Subcutaneous abdominal adipose tissue (tissue), 5 donors: Measurements from ENCODE around the gene ATP5F1C.

ENCODE experiments used
- H3K27ac ChIP-seq: one replicate; pipeline ENCODE4 v1.7.0; 2013; ENCODE audit warnings: low read depth, mild to moderate bottlenecking, inconsistent platforms, low read length, moderate library complexity
- H3K27me3 ChIP-seq, 5 donors: one replicate each; pipeline ENCODE4 v1.7.0; 2013; ENCODE audit warnings: low read length in 5 of 5, inconsistent platforms in 1 of 5; ENCODE audit not compliant: control insufficient read depth in 5 of 5, insufficient read depth in 4 of 5
- H3K36me3 ChIP-seq, 5 donors: one replicate each; pipeline ENCODE4 v1.7.0; 2013; ENCODE audit warnings: low read length in 5 of 5; ENCODE audit not compliant: control insufficient read depth in 5 of 5, insufficient read depth in 5 of 5
- H3K4me1 ChIP-seq, 5 donors: one replicate each; pipeline ENCODE4 v1.7.0; 2013; ENCODE audit warnings: low read length in 5 of 5, mild to moderate bottlenecking in 3 of 5, moderate library complexity in 1 of 5; ENCODE audit not compliant: control insufficient read depth in 5 of 5, insufficient read depth in 5 of 5
- H3K4me3 ChIP-seq, 5 donors: one replicate each; pipeline ENCODE4 v1.7.0; 2013; ENCODE audit warnings: low read length in 5 of 5, low read depth in 1 of 5
- H3K9ac ChIP-seq, 5 donors: one replicate each; pipeline ENCODE4 v1.7.0; 2013; ENCODE audit warnings: low read length in 5 of 5, mild to moderate bottlenecking in 4 of 5, moderate library complexity in 3 of 5
- H3K9me3 ChIP-seq, 5 donors: one replicate each; pipeline ENCODE4 v1.7.0; 2013; ENCODE audit warnings: low read length in 5 of 5; ENCODE audit not compliant: control insufficient read depth in 5 of 5
- donor health status: healthy.
- donor health status: healthy.
- donor health status: healthy.
- donor health status: healthy.
- donor health status: healthy.

The ATP5F1C gene

DNA sequence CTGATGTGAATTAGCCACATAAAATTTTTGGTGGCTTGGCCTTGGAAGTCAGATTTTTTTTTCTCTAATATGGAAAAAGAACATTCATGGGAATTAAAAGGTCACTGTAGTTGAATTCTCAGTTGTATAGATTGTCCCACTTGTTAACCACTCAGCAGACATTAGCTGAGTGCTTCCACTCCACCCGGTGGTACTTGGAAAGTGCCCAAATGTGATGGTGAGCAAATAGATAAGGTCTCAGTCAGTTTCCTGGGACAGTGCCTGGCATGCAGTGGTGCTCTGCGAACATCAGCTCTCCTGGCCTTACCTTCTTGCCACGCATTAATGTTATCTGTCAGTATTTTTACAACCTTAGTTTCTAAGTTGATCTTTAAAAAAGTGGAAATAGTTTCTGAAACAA, 1.4 kb downstream of the ATP5F1C start:
- peak overlapping the region; percentile 96 to 99 (median 97) for H3K4me3 ChIP-seq

DNA sequence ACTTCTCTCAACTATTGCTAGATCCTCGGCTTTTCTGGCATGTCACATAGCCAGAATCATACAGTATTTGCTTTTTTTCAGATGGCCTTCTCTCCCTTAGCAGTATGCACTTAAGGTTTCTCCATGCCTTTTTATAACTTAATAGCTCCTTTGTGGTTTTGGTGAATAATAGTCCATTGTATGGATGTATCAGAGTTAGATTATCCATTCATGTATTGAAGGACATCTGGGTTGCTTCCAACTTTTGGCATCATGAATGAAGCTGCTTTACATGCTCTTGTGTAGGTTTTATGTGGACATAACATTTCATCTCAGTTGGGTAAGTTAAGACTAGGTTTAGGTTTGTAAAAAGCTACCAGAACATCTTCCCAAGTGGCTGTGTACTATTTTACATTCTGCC, 4.6 kb downstream of the ATP5F1C start:
- no peak overlapping the region for H3K27ac ChIP-seq
- H3K4me3 ChIP-seq, result no peak overlapping the region
- peaks cover 8 to 15% (median 11%) of the 10 kb centered on the region in 5 donors for H3K36me3 ChIP-seq
- peaks cover 2 to 33% (median 23%) of the 10 kb centered on the region in 5 donors for H3K4me1 ChIP-seq
- H3K27me3 ChIP-seq, result no peaks in the 10 kb centered on the region
- H3K9ac ChIP-seq, result no peak overlapping the region
- no peaks in the 10 kb centered on the region for H3K9me3 ChIP-seq

More for the DNA sequence above, 1.4 kb downstream of the ATP5F1C start:
- peak overlapping the region in 4 of 5 donors; percentile 97 to 98 (median 98) for H3K9ac ChIP-seq
- no peaks in the 10 kb centered on the region for H3K9me3 ChIP-seq
- peaks cover 0 to 6% (median 5%) of the 10 kb centered on the region in 5 donors for H3K36me3 ChIP-seq
- peaks cover 2 to 41% (median 38%) of the 10 kb centered on the region in 5 donors for H3K4me1 ChIP-seq
- H3K27me3 ChIP-seq, result no peaks in the 10 kb centered on the region
- H3K27ac ChIP-seq, result peak overlapping the region; percentile 79

DNA sequence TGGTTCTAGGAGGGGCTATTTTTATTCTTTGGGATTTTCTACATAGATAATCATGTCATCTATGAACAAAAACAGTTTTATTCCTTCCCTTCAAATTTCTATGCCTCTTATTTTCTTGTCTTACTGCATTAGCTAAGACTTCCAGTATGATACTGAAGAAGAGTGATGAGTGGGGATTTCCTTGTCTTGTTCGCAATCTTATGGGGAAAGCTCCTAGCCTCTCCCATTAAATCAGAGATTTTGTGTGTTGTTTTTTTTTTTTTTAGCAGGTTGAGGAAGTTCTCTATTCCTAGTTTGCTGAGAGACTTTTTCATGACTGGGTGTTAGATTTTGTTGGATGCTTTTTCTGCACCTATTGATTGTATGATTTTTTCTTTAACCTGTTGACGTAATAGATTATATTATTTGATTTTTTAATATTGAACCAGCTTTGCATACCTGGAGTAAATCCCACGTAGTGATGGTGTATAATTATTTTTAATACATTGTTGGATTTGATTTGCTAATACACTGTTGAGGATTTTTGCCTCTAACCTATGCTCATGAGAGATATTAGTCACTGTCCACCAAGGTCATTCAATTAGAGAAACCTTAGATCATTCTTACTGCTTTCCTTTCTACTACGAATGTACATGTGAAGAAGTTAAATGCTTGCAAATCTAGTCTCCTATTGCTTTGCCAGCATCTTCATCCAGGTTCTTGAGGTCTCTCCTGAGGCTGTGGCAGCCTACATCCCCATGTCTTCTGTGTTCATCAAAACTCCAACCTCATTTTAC, 6.5 kb downstream of the ATP5F1C start:
- no peaks in the 10 kb centered on the region for H3K27me3 ChIP-seq
- H3K36me3 ChIP-seq, result peaks cover 17 to 31% (median 25%) of the 10 kb centered on the region in 5 donors
- H3K27ac ChIP-seq, result no peak overlapping the region
- H3K4me1 ChIP-seq, result peaks cover 2 to 18% (median 11%) of the 10 kb centered on the region in 5 donors
- H3K9ac ChIP-seq, result no peak overlapping the region
- no peaks in the 10 kb centered on the region for H3K9me3 ChIP-seq
- no peak overlapping the region for H3K4me3 ChIP-seq

DNA sequence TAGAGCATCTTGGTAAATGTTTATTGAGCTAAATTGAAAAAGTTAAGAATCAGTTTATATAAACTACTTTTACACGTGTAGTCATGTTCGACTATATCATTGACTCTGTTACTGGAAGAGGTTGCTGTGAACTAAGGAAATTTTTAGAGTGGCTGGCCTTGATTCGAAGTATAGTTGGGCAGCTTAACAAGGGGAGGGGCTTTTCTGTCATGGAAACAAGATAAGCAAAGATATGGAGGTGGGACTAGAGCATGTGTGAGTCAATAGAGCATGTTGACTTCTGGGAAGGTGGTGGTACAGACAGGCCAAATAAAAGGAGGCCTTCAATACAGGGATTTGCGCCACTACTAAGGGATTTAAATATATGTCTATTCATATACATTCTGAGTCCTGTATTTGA, 7.6 kb downstream of the ATP5F1C start:
- no peak overlapping the region for H3K4me3 ChIP-seq
- no peaks in the 10 kb centered on the region for H3K9me3 ChIP-seq
- H3K9ac ChIP-seq, result no peak overlapping the region
- H3K36me3 ChIP-seq, result peaks cover 23 to 40% (median 32%) of the 10 kb centered on the region in 5 donors
- H3K27me3 ChIP-seq, result no peaks in the 10 kb centered on the region
- peaks cover under 1 to 10% (median 2%) of the 10 kb centered on the region in 5 donors for H3K4me1 ChIP-seq
- no peak overlapping the region for H3K27ac ChIP-seq

DNA sequence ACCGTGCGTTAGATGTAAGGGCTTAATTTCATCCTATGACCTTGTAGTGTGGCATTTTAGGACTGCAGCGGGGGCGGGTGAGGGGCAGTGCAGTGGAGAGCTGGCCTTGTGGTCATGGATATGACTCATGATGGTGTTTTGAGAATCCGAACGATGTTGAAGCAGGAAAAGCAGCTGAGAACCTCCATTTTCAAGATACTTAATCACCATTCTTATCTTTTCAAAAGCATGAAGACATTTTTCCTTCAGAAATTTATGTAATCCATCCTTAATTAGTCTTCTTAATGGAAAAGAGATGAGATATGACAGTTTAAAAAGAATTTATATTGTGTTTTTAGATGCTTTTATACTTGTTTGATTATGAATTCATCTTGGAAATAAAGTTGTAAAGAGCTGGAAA, 9.6 kb downstream of the ATP5F1C start:
- H3K36me3 ChIP-seq, result peaks cover 36 to 57% (median 51%) of the 10 kb centered on the region in 5 donors
- H3K9me3 ChIP-seq, result no peaks in the 10 kb centered on the region
- H3K9ac ChIP-seq, result no peak overlapping the region
- peaks cover 0 to 6% (median 2%) of the 10 kb centered on the region in 5 donors for H3K4me1 ChIP-seq
- H3K4me3 ChIP-seq, result no peak overlapping the region
- H3K27ac ChIP-seq, result no peak overlapping the region
- no peaks in the 10 kb centered on the region for H3K27me3 ChIP-seq

DNA sequence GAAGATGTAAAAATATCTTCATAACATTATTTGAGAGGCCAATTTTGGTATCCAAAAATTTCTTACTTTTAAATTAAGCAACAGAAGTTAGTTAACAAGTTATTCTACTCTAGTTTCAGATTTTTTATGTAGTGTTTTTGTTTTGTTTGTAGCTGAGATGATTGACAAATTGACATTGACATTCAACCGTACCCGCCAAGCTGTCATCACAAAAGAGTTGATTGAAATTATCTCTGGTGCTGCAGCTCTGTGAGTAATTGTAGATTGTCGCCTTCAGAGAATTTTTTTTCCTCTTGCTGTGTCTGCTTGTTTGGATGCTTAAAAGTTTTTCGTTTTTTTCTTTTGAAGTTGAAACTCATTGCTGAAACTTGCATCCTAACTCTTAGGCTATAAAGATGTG, 14.6 kb downstream of the ATP5F1C start:
- Histone ChIP-seq H3K4me3 (no peak overlapping the region), H3K27me3 (no peaks in the 10 kb centered on the region), H3K9me3 (no peaks in the 10 kb centered on the region), H3K36me3 (peaks cover 61 to 91% (median 82%) of the 10 kb centered on the region in 5 donors), H3K9ac (no peak overlapping the region), H3K27ac (no peak overlapping the region), H3K4me1 (no peaks in the 10 kb centered on the region)

DNA sequence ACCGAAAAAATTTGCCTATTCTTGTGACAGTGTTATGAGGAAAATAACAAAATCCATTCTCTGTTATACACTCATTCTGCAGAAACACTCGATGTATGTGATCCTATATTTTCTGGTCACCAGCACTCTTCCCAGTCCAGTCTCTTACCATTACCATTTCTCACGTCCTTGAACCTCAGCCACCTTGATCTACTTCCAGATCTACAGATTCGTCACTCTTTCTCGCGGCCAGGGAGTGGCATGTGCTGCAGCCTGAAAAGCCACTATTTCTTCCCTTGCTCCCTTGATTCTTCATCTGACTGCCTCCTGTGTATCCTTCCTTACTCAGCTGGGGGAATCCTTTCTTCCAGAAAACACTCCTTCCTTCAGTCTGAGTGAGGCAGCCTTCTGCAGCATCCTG, 16.2 kb downstream of the ATP5F1C start:
- no peak overlapping the region for H3K27ac ChIP-seq
- H3K9ac ChIP-seq, result no peak overlapping the region
- H3K4me1 ChIP-seq, result no peaks in the 10 kb centered on the region
- peaks cover 58 to 84% (median 76%) of the 10 kb centered on the region in 5 donors for H3K36me3 ChIP-seq
- no peaks in the 10 kb centered on the region for H3K9me3 ChIP-seq
- H3K4me3 ChIP-seq, result no peak overlapping the region
- no peaks in the 10 kb centered on the region for H3K27me3 ChIP-seq

DNA sequence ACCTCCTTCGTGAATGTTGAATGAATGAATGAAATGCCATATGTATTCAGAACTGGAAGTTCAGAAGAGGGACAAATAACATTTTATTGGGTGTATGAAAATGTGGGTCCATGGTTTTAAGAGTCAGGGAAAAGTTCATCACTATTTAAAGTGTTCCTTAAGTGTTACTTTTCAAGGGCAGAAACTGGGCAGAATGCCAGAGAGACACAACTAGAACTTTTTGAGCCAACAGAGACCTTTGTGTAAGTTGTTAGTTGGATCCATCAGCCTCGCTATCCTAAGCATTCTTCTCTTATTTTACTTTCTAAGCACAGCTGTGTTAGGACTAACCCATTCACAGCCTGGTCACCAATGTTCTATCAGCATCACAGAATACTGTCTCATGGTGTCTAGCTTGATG, 16.8 kb downstream of the ATP5F1C start:
- peaks cover 52 to 83% (median 70%) of the 10 kb centered on the region in 5 donors for H3K36me3 ChIP-seq
- no peak overlapping the region for H3K4me3 ChIP-seq
- H3K27me3 ChIP-seq, result no peaks in the 10 kb centered on the region
- no peak overlapping the region for H3K9ac ChIP-seq
- H3K9me3 ChIP-seq, result no peaks in the 10 kb centered on the region
- no peaks in the 10 kb centered on the region for H3K4me1 ChIP-seq
- H3K27ac ChIP-seq, result no peak overlapping the region

DNA sequence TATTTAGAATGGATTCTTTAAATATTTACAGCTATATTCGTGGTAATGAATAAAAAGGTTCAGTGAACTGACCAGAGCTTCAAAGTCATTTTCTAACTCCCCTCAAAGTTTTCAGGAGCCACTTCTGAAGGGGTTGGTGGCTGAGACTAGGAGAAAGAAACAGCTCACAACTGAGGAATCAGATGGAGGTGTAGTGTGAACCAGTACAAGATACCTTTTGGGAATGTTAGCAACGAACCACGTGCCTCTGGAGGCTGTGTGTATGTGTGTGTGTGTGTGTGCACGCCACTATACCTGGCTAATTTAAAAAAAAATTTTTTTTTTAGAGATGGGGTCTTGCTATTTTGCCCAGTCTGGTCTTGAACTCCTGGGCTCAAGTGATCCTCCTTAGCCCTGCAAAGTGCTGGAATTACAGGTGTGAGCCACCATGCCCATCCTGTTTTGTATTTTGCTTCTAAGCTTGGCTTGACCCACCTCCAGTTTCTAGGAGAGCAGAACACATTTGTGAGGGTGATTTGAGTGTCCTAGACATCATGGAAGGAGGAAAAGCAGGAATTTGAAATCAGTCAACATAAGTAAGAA, 20.8 kb downstream of the ATP5F1C start:
- no peaks in the 10 kb centered on the region for H3K4me1 ChIP-seq
- H3K27me3 ChIP-seq, result no peaks in the 10 kb centered on the region
- peaks cover 22 to 45% (median 35%) of the 10 kb centered on the region in 5 donors for H3K36me3 ChIP-seq
- H3K27ac ChIP-seq, result no peak overlapping the region
- H3K4me3 ChIP-seq, result no peak overlapping the region
- no peak overlapping the region for H3K9ac ChIP-seq
- H3K9me3 ChIP-seq, result no peaks in the 10 kb centered on the region

DNA sequence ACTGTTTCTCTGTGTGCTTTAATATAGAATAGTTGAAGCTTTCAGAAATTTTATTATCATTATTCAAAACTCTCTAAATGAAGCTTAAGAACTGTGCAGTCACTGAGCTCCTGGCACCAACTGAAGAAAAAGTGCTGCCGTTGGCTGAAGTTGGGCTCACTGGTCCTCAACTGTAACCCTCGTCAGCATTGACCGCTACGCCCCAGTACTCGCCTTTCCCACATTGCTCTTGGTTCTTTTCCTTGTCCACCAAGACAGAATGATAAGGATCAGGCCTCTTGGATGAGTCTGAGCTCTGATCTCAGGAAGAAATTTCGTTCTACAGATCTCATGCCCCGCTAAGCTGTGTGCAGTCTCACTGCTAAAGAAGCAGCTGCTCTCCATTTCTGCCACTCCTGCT, 22.5 kb downstream of the ATP5F1C start:
- no peak overlapping the region for H3K9ac ChIP-seq
- H3K27ac ChIP-seq, result no peak overlapping the region
- no peaks in the 10 kb centered on the region for H3K4me1 ChIP-seq
- no peaks in the 10 kb centered on the region for H3K27me3 ChIP-seq
- peaks cover 9 to 30% (median 20%) of the 10 kb centered on the region in 5 donors for H3K36me3 ChIP-seq
- no peak overlapping the region for H3K4me3 ChIP-seq
- H3K9me3 ChIP-seq, result no peaks in the 10 kb centered on the region
